Loucy (cell line): ENCODE data around the gene FADD.

Experiments
- H2AFZ ChIP-seq: fragments of 200-600 bp; sonication (generic); 2 replicates; pipeline ENCODE4 v1.6.0; 2016; ENCODE audit warnings: antibody characterized with exemption, mild to moderate bottlenecking, low read length, moderate library complexity
- H3F3A ChIP-seq: fragments of 200-600 bp; 2 replicates; pipeline ENCODE4 v1.6.0; 2016; ENCODE audit warnings: antibody characterized with exemption, low read depth, mild to moderate bottlenecking
- H3K27me3 ChIP-seq: fragments of 200-600 bp; sonication (generic); 2 replicates; pipeline ENCODE4 v1.6.1; 2014; ENCODE audit warnings: low read length, mild to moderate bottlenecking; ENCODE audit not compliant: insufficient read depth, poor library complexity, severe bottlenecking
- H3K36me3 ChIP-seq: fragments of 200-600 bp; sonication (generic); 2 replicates; pipeline ENCODE4 v1.6.1; 2016; ENCODE audit warnings: low read length; ENCODE audit not compliant: insufficient read depth
- H3K4me1 ChIP-seq: fragments of 200-600 bp; sonication (generic); 2 replicates; pipeline ENCODE4 v1.5.1; 2014; ENCODE audit warnings: low read length, mild to moderate bottlenecking; ENCODE audit not compliant: insufficient read depth, poor library complexity, severe bottlenecking
- H3K4me2 ChIP-seq: fragments of 200-600 bp; sonication (generic); 2 replicates; pipeline ENCODE4 v1.6.0; 2014; ENCODE audit warnings: antibody characterized with exemption, low read length, low read depth, mild to moderate bottlenecking; ENCODE audit not compliant: poor library complexity, severe bottlenecking
- H3K4me3 ChIP-seq: fragments of 200-600 bp; sonication (generic); 2 replicates; pipeline ENCODE4 v1.5.1; 2014; ENCODE audit warnings: low read length, mild to moderate bottlenecking, mixed read lengths; ENCODE audit not compliant: poor library complexity, severe bottlenecking
- H3K79me2 ChIP-seq: fragments of 200-600 bp; sonication (generic); 2 replicates; pipeline ENCODE4 v1.6.1; 2014; ENCODE audit warnings: low read length; ENCODE audit not compliant: insufficient read depth
- H3K9ac ChIP-seq: fragments of 200-600 bp; sonication (generic); 2 replicates; pipeline ENCODE4 v1.6.0; 2014; ENCODE audit warnings: mild to moderate bottlenecking, low read depth, low read length, moderate library complexity; ENCODE audit not compliant: poor library complexity, severe bottlenecking
- H3K9me2 ChIP-seq: fragments of 200-600 bp; sonication (generic); replicated peaks from 2 replicates; pipeline ENCODE4 v1.6.1; 2016; ENCODE audit warnings: low read depth, low read length, mixed read lengths
- H3K9me3 ChIP-seq: fragments of 200-600 bp; sonication (generic); 2 replicates; pipeline ENCODE4 v1.6.1; 2014; ENCODE audit warnings: mild to moderate bottlenecking, antibody characterized with exemption, low read length, low read depth; ENCODE audit not compliant: insufficient read depth
- H4K20me1 ChIP-seq: fragments of 200-600 bp; sonication (generic); 2 replicates; pipeline ENCODE4 v1.6.0; 2014; ENCODE audit warnings: antibody characterized with exemption, low read length, mild to moderate bottlenecking; ENCODE audit not compliant: insufficient read depth, poor library complexity, severe bottlenecking
- EZH2phosphoT487 ChIP-seq: fragments of 200-600 bp; IDR thresholded peaks from 2 replicates; pipeline ENCODE4 v1.6.1; 2018; ENCODE audit warnings: antibody characterized with exemption, mild to moderate bottlenecking, moderate library complexity, borderline replicate concordance
- TF ChIP-seq, protein P1 (sequence below): fragments of 200-600 bp; sonication (generic); conservative IDR thresholded peaks from 2 replicates; pipeline ENCODE4 v1.5.1; 2014; ENCODE audit warnings: mild to moderate bottlenecking, antibody characterized with exemption, low read length

Gene FADD

GRCh38 chr11:70167723-70168404 is 35.2 kb upstream of the FADD start:
- Histone ChIP-seq H3K4me1 (no peaks in the 10 kb centered on the region), H3K27me3 (no peaks in the 10 kb centered on the region), H3K36me3 (no peaks in the 10 kb centered on the region), H3K9me2 (no peaks in the 10 kb centered on the region), H4K20me1 (no peaks in the 10 kb centered on the region), H2AFZ (no peak overlapping the region), H3F3A (no peaks in the 10 kb centered on the region), H3K79me2 (no peaks in the 10 kb centered on the region), H3K9ac (no peak overlapping the region), H3K9me3 (no peaks in the 10 kb centered on the region), H3K4me3 (no peak overlapping the region), H3K4me2 (no peak overlapping the region)
- TF ChIP-seq, protein P1, sequence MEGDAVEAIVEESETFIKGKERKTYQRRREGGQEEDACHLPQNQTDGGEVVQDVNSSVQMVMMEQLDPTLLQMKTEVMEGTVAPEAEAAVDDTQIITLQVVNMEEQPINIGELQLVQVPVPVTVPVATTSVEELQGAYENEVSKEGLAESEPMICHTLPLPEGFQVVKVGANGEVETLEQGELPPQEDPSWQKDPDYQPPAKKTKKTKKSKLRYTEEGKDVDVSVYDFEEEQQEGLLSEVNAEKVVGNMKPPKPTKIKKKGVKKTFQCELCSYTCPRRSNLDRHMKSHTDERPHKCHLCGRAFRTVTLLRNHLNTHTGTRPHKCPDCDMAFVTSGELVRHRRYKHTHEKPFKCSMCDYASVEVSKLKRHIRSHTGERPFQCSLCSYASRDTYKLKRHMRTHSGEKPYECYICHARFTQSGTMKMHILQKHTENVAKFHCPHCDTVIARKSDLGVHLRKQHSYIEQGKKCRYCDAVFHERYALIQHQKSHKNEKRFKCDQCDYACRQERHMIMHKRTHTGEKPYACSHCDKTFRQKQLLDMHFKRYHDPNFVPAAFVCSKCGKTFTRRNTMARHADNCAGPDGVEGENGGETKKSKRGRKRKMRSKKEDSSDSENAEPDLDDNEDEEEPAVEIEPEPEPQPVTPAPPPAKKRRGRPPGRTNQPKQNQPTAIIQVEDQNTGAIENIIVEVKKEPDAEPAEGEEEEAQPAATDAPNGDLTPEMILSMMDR: no peak
- no peak for TF ChIP-seq EZH2phosphoT487

DNA sequence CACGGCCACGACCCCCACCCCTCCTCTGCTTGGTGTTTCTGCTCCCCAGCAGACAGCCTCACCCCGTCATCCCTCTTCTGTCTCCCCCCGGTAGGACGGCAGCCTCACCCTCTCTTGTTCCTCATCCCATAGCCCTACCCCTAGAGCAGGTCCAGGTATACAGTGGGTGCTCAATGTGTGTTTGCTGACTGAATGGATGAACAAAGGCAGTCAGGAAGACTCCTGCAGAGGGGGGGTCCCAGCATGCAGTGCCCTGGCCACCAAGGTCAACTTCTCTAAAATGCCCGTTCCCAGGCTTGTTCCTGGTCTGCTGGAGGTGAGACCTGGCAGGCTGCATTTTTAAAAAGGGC is 34.7 kb upstream of the FADD start:
- TF ChIP-seq EZH2phosphoT487: no peak
- TF ChIP-seq, protein P1: no peak
- Histone ChIP-seq H3K27me3 (no peaks in the 10 kb centered on the region), H3K9ac (no peak overlapping the region), H4K20me1 (no peaks in the 10 kb centered on the region), H3K9me2 (no peaks in the 10 kb centered on the region), H3K36me3 (no peaks in the 10 kb centered on the region), H3K9me3 (no peaks in the 10 kb centered on the region), H3K4me1 (no peaks in the 10 kb centered on the region), H3K4me2 (no peak overlapping the region), H3F3A (no peaks in the 10 kb centered on the region), H3K4me3 (no peak overlapping the region), H2AFZ (no peak overlapping the region), H3K79me2 (no peaks in the 10 kb centered on the region)

DNA sequence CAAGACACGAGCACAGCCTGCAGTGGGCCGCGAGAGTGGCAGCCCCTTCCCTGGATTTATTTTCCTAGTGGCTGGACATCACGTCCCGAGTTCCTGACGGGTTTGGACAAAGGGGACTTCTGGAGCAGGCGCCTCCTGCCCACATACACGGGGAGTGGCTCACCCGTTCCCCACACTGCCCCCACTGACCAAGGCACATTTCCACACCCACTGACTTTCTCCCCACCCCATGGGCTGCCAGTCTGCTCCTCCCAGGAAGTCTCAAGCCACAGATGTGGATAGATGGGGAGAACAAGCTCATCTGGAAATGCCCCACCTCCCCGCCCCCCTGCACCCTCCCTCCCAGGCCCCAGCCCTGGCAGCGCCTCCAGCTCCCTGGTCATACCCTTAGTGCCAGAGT is 34.0 kb upstream of the FADD start:
- H3K4me2 ChIP-seq: no peak overlapping the region

More for the DNA sequence above, 34.0 kb upstream of the FADD start:
- Histone ChIP-seq H3K9me2 (no peaks in the 10 kb centered on the region), H3K27me3 (no peaks in the 10 kb centered on the region), H3K4me1 (no peaks in the 10 kb centered on the region), H3K79me2 (no peaks in the 10 kb centered on the region), H4K20me1 (no peaks in the 10 kb centered on the region), H3F3A (no peaks in the 10 kb centered on the region), H3K9me3 (no peaks in the 10 kb centered on the region), H3K9ac (no peak overlapping the region), H2AFZ (no peak overlapping the region), H3K36me3 (no peaks in the 10 kb centered on the region), H3K4me3 (no peak overlapping the region)
- TF ChIP-seq, protein P1: no peak
- TF ChIP-seq EZH2phosphoT487: no peak
